Neutrophil (primary cell): ENCODE results near the gene ITSN2.

ENCODE experiments used
- H3K27ac ChIP-seq: fragments of 200-600 bp; sonication (generic); 2 replicates; pipeline ENCODE4 v1.5.1; 2016; ENCODE audit warnings: mild to moderate bottlenecking, moderate library complexity
- H3K27me3 ChIP-seq: fragments of 200-600 bp; sonication (generic); 2 replicates; pipeline ENCODE4 v1.6.0; 2016; ENCODE audit warnings: mild to moderate bottlenecking
- H3K36me3 ChIP-seq: fragments of 200-600 bp; sonication (generic); 2 replicates; pipeline ENCODE4 v1.5.1; 2017
- H3K4me1 ChIP-seq, 2 experiments: fragments of 200-600 bp in 1 of 2; sonication (generic) in 1 of 2; 1 replicate in 1 of 2; 2 replicates in 1 of 2; pipeline versions ENCODE4 v1.5.1 to v1.6.1; 2013 to 2016; ENCODE audit warnings: low read depth in 1 of 2, low read length in 1 of 2, mild to moderate bottlenecking in 1 of 2, moderate library complexity in 1 of 2; ENCODE audit not compliant: control insufficient read depth in 1 of 2, insufficient read depth in 1 of 2
- H3K4me3 ChIP-seq, 2 experiments: fragments of 200-600 bp in 1 of 2; sonication (generic) in 1 of 2; 1 replicate in 1 of 2; 2 replicates in 1 of 2; pipeline ENCODE4 v1.5.1; 2013 to 2016; ENCODE audit warnings: low read depth in 1 of 2, low read length in 1 of 2, mild to moderate bottlenecking in 1 of 2, moderate library complexity in 1 of 2
- H3K9me3 ChIP-seq: fragments of 200-600 bp; sonication (generic); 2 replicates; pipeline ENCODE4 v1.5.1; 2016
- TF ChIP-seq, protein P1 (sequence below): fragments of 200-600 bp; sonication (generic); IDR thresholded peaks from 2 replicates; pipeline ENCODE4 v1.5.1; 2016; ENCODE audit warnings: antibody characterized with exemption

ITSN2 gene

DNA sequence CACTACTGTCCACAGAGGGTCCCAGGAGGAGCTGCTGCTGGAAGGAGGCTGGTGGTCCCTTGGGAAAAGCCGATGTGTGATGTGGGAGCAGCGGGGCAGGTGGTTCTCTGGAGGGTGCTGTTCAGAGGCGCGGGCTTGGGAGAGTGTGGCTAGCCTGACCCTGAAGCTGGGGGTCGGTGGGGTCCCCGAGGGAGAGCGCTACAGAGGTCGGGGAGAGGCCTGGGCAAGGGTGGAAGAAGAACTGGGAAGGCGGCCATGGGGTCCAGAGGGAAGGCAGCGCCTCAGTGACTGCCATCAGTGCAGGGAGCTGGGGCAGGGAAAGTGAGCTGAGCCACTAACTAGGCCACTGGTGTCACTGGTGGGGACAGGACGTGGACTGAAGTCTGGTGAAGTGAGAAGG lies 153.0 kb downstream of the ITSN2 start:
- Histone ChIP-seq H3K9me3 (no peaks in the 10 kb centered on the region), H3K27ac (no peak overlapping the region), H3K4me1 (peaks cover 19 to 28% of the 10 kb centered on the region in 2 experiments), H3K27me3 (no peaks in the 10 kb centered on the region), H3K4me3 (no peak overlapping the region), H3K36me3 (peaks cover 99% of the 10 kb centered on the region)
- TF ChIP-seq, protein P1, sequence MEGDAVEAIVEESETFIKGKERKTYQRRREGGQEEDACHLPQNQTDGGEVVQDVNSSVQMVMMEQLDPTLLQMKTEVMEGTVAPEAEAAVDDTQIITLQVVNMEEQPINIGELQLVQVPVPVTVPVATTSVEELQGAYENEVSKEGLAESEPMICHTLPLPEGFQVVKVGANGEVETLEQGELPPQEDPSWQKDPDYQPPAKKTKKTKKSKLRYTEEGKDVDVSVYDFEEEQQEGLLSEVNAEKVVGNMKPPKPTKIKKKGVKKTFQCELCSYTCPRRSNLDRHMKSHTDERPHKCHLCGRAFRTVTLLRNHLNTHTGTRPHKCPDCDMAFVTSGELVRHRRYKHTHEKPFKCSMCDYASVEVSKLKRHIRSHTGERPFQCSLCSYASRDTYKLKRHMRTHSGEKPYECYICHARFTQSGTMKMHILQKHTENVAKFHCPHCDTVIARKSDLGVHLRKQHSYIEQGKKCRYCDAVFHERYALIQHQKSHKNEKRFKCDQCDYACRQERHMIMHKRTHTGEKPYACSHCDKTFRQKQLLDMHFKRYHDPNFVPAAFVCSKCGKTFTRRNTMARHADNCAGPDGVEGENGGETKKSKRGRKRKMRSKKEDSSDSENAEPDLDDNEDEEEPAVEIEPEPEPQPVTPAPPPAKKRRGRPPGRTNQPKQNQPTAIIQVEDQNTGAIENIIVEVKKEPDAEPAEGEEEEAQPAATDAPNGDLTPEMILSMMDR = no peak

DNA sequence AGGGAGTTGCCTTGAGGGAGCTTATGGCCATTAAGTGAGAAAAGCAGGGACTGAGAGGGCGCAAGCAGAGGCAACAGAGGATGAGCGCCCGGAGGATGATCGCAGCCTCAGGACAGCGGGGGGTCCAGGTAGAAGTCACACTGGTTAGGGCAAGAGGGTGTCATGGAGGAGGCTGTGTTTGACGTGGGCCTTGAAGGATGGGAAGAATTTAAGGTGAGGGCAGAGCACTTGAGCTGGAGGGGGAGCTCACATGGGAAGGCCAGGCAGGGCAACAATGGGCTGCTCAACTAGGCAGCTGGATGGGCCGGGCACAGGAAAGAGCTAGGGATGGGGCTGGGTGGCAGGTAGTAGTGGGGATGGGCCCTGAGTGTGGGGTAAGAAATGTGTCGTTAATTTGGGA lies 153.6 kb downstream of the ITSN2 start:
- Histone ChIP-seq H3K36me3 (peaks cover 96% of the 10 kb centered on the region), H3K4me3 (no peak overlapping the region), H3K9me3 (no peaks in the 10 kb centered on the region), H3K4me1 (peaks cover 19 to 28% of the 10 kb centered on the region in 2 experiments), H3K27me3 (no peaks in the 10 kb centered on the region), H3K27ac (no peak overlapping the region)
- TF ChIP-seq, protein P1 = no peak

GRCh38 chr2:24206242-24206641 lies 154.1 kb downstream of the ITSN2 start:
- H3K36me3 ChIP-seq = peaks cover 96% of the 10 kb centered on the region

DNA sequence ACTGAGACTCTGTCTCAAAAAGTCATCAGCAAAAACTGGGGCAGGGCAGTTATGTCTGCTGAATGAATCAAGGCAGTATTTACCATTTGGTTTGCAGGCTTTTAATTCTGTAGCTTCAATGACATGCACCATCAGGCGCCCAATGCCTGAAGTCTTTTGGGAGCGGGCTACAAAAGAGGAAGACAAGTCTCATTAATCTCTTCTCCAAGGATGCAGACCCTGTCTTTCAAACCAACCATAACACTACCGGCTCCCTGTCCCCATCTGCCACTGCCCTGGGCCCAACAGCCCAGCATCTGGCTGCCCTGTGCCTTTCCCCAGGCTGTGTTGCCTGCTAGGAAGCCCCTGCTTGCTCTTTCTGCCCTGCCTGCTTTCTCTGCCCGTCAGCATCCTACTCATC lies 155.2 kb downstream of the ITSN2 start:
- Histone ChIP-seq H3K27me3 (no peaks in the 10 kb centered on the region), H3K36me3 (peaks cover 97% of the 10 kb centered on the region), H3K27ac (no peak overlapping the region), H3K4me1 (peaks cover 18 to 21% of the 10 kb centered on the region in 2 experiments), H3K4me3 (no peak overlapping the region), H3K9me3 (no peaks in the 10 kb centered on the region)
- TF ChIP-seq, protein P1 = no peak

More at GRCh38 chr2:24206242-24206641, 154.1 kb downstream of the ITSN2 start:
- Histone ChIP-seq H3K4me3 (no peak overlapping the region), H3K27ac (no peak overlapping the region), H3K27me3 (no peaks in the 10 kb centered on the region), H3K9me3 (no peaks in the 10 kb centered on the region), H3K4me1 (peaks cover 19 to 28% of the 10 kb centered on the region in 2 experiments)
- TF ChIP-seq, protein P1 = no peak

GRCh38 chr2:24204505-24204904 lies 155.8 kb downstream of the ITSN2 start:
- Histone ChIP-seq H3K36me3 (peaks cover 96% of the 10 kb centered on the region), H3K4me1 (peaks cover 11 to 15% of the 10 kb centered on the region in 2 experiments), H3K27ac (no peak overlapping the region), H3K4me3 (no peak overlapping the region), H3K9me3 (no peaks in the 10 kb centered on the region), H3K27me3 (no peaks in the 10 kb centered on the region)
- TF ChIP-seq, protein P1 = no peak

- H3K4me3 ChIP-seq = no peak overlapping the region
- no peaks in the 10 kb centered on the region for H3K27me3 ChIP-seq
- no peaks in the 10 kb centered on the region for H3K9me3 ChIP-seq
- H3K27ac ChIP-seq = no peak overlapping the region
- TF ChIP-seq, protein P1 = no peak
- H3K36me3 ChIP-seq = peaks cover 88% of the 10 kb centered on the region
- peaks cover 4 to 7% of the 10 kb centered on the region in 2 experiments for H3K4me1 ChIP-seq
Measured at GRCh38 chr2:24203787-24204150, 156.6 kb downstream of the ITSN2 start.
